Globus pallidus (tissue), 1 donor: ENCODE results near the gene SHKBP1.
"Not testable (repeated sequence)": the region's sequence is repeated elsewhere in the genome, so short reads cannot be mapped to it uniquely, and the experiment has no call there.

Experiments
- DNase-seq: peaks from one replicate; pipeline ENCODE4 v3.0.0-alpha.2; 2015; ENCODE audit warnings: low spot score

SHKBP1 gene

GRCh38 chr19:40585241-40585981 lies 8.7 kb downstream of the SHKBP1 start:
- DNase-seq, result no peak

- no peak for DNase-seq
These were observed 9.3 kb downstream of the SHKBP1 start for GRCh38 chr19:40585982-40586422.

- no peak for DNase-seq
These were observed 9.9 kb downstream of the SHKBP1 start for GRCh38 chr19:40586611-40587010.

GRCh38 chr19:40588110-40588854 lies 11.6 kb downstream of the SHKBP1 start:
- DNase-seq, result no peak

- no peak for DNase-seq
These were observed 12.4 kb downstream of the SHKBP1 start for GRCh38 chr19:40588926-40589569.

- no peak for DNase-seq
These were observed 13.1 kb downstream of the SHKBP1 start for GRCh38 chr19:40589591-40590429.

GRCh38 chr19:40590464-40591265 lies 14.0 kb downstream of the SHKBP1 start:
- no peak for DNase-seq

- not testable (repeated sequence) for DNase-seq
These were observed 15.1 kb downstream of the SHKBP1 start for GRCh38 chr19:40591724-40592123.

- no peak for DNase-seq
These were observed 15.5 kb downstream of the SHKBP1 start for GRCh38 chr19:40592170-40592569.

- DNase-seq, result no peak
These were observed 17.6 kb downstream of the SHKBP1 start for GRCh38 chr19:40594255-40594654.

GRCh38 chr19:40594657-40595091 lies 18.0 kb downstream of the SHKBP1 start:
- no peak for DNase-seq

GRCh38 chr19:40596608-40597328 lies 20.1 kb downstream of the SHKBP1 start:
- DNase-seq, result no peak

- no peak for DNase-seq
These were observed 20.7 kb downstream of the SHKBP1 start for GRCh38 chr19:40597329-40597838.

GRCh38 chr19:40598121-40598917 lies 21.6 kb downstream of the SHKBP1 start:
- peak; percentile 75 for DNase-seq

GRCh38 chr19:40598918-40599307 lies 22.2 kb downstream of the SHKBP1 start:
- no peak for DNase-seq

DNA sequence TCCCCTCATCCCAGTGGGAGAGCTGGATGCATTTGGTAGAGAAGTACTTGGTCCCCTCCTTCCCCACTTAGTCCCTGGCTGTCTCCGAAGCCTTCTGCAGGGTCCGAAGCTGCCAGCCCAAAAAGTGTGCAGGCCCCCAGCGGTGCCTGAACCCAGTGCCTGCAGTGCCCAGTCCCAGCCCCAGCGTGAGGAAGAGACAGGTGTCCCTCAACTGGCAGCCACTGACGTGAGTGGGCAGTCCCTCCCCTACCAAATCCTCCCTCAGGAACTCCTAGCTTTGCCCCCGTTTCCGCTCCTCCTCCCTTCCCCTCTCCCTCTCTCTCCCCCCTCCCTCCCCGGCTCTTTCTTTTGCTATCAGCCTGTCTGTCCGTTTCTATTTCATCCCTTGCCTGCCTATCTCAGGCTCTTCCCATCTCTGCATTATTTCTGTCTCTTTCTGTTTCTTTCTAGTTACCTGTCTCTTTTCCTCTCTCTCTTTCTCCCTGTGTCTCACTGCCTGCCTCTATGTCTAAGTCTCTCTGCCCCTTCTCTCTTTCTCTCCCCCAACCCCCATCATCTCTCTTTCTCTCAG lies 22.7 kb downstream of the SHKBP1 start:
- DNase-seq, result no peak

GRCh38 chr19:40599902-40600569 lies 23.4 kb downstream of the SHKBP1 start:
- no peak for DNase-seq

DNA sequence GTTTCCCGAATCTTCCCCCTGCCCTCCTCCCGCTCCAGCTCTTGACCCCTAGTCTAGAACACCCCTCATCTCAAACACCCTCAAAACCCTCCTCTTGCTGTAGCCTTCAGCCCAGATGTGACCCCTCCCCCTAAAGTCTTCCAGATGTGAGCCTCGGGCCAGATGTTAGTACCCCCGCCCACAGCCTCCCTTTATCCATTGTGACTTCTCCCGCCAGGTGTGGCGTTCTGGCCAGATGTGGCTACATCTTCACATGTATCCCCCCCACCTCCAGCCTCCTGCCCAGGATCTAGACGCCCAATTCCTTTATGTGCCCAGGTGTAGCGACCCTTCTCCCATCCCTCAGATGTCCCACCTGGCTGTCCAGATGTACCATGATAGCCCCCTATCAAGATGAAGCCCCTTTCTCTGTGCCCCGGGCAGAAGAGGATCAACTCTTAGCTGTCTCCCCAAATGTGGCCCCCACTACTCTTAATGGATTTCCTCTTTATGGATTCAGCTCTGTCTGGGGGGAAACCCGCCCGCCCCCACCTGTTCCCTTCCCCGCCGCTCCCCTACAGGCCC lies 24.0 kb downstream of the SHKBP1 start:
- DNase-seq, result no peak
